ENCODE results near the gene TET3. TPM values are rescaled to one million over a fixed set of nuclear protein-coding genes. Genes with fewer than 3 reads are reported as not detected.

Gene TET3
- total and polyA plus RNA-seq, 2 experiments from 2014 or later: 3.6 to 19.9 TPM

DNA sequence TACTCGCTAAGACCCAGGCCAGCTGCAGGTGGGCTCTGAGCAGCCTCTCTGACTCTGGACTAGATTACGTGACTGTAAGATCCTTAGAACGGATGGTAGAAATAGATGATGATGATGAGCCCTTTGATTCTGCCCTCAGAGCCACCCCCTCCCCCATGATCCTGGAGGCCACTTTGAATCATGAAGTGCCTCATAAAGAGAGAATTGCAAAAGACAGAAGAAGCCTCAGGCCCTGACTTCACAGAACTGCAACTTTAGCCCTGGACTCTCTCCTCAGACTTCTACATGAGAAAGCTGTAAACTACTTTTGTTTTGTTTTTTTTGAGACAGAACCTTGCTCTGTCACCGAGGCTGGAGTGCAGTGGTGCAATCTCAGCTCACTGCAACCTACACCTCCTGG, 15.4 kb upstream of the TET3 start:
- Mint-ChIP-seq H3K9me3 (no peaks in the 10 kb centered on the region), H3K36me3 (ENCODE audit: low read depth) (no peaks in the 10 kb centered on the region), H3K4me3 (no peak overlapping the region), H3K27ac (no peak overlapping the region), H3K27me3 (ENCODE audit: insufficient read depth, low read depth, poor library complexity) (peaks cover 7% of the 10 kb centered on the region), H3K4me1 (peaks cover 23% of the 10 kb centered on the region)
- H3K9me2 ChIP-seq (ENCODE audit: insufficient read depth): peaks cover 3% of the 10 kb centered on the region; the same call in 1 of the 2 replicates
- H3K36me3 ChIP-seq (ENCODE audit: insufficient read depth): no peaks in the 10 kb centered on the region
- H3F3A ChIP-seq (replicated peaks; ENCODE audit: low read depth): no peaks in the 10 kb centered on the region
- no peak overlapping the region for H3K27ac ChIP-seq (ENCODE audit: low read depth)
- H2AFZ ChIP-seq: no peak overlapping the region
- H3K4me3 ChIP-seq: no peak overlapping the region
- no peaks in the 10 kb centered on the region for H3K79me2 ChIP-seq (replicated peaks; ENCODE audit: insufficient read depth)
- ATAC-seq (no peak), DNase-seq (ENCODE audit: low spot score) (no peak)
- TF ChIP-seq JUNB (IDR thresholded peaks at IDR 0.05; ENCODE audit: unreplicated experiment) (no peak), ETS1 (IDR thresholded peaks at IDR 0.05) (no peak), EZH2 (IDR thresholded peaks at IDR 0.05; ENCODE audit: low read depth, unreplicated experiment) (no peak), CREB1 (CRISPR knock-in tag; IDR thresholded peaks at IDR 0.05; ENCODE audit: low read depth) (no peak), REST (IDR thresholded peaks at IDR 0.05; ENCODE audit: unreplicated experiment) (no peak), POLR2AphosphoS5 (IDR thresholded peaks at IDR 0.05; ENCODE audit: low read depth) (no peak), NANOG (IDR thresholded peaks at IDR 0.05; ENCODE audit: borderline replicate concordance) (no peak), CTCF (conservative IDR thresholded peaks at IDR 0.05; ENCODE audit: low read depth in 2 of 2) (no peak), STAT1 (IDR thresholded peaks at IDR 0.05; ENCODE audit: unreplicated experiment) (no peak), EZH2phosphoT487 (IDR thresholded peaks at IDR 0.05; ENCODE audit: unreplicated experiment) (no peak), ZNF114 (CRISPR knock-in tag; IDR thresholded peaks at IDR 0.05) (no peak), ZNF331 (CRISPR knock-in tag; IDR thresholded peaks at IDR 0.05; ENCODE audit: low read depth) (no peak)
- TF ChIP-seq, protein P1, sequence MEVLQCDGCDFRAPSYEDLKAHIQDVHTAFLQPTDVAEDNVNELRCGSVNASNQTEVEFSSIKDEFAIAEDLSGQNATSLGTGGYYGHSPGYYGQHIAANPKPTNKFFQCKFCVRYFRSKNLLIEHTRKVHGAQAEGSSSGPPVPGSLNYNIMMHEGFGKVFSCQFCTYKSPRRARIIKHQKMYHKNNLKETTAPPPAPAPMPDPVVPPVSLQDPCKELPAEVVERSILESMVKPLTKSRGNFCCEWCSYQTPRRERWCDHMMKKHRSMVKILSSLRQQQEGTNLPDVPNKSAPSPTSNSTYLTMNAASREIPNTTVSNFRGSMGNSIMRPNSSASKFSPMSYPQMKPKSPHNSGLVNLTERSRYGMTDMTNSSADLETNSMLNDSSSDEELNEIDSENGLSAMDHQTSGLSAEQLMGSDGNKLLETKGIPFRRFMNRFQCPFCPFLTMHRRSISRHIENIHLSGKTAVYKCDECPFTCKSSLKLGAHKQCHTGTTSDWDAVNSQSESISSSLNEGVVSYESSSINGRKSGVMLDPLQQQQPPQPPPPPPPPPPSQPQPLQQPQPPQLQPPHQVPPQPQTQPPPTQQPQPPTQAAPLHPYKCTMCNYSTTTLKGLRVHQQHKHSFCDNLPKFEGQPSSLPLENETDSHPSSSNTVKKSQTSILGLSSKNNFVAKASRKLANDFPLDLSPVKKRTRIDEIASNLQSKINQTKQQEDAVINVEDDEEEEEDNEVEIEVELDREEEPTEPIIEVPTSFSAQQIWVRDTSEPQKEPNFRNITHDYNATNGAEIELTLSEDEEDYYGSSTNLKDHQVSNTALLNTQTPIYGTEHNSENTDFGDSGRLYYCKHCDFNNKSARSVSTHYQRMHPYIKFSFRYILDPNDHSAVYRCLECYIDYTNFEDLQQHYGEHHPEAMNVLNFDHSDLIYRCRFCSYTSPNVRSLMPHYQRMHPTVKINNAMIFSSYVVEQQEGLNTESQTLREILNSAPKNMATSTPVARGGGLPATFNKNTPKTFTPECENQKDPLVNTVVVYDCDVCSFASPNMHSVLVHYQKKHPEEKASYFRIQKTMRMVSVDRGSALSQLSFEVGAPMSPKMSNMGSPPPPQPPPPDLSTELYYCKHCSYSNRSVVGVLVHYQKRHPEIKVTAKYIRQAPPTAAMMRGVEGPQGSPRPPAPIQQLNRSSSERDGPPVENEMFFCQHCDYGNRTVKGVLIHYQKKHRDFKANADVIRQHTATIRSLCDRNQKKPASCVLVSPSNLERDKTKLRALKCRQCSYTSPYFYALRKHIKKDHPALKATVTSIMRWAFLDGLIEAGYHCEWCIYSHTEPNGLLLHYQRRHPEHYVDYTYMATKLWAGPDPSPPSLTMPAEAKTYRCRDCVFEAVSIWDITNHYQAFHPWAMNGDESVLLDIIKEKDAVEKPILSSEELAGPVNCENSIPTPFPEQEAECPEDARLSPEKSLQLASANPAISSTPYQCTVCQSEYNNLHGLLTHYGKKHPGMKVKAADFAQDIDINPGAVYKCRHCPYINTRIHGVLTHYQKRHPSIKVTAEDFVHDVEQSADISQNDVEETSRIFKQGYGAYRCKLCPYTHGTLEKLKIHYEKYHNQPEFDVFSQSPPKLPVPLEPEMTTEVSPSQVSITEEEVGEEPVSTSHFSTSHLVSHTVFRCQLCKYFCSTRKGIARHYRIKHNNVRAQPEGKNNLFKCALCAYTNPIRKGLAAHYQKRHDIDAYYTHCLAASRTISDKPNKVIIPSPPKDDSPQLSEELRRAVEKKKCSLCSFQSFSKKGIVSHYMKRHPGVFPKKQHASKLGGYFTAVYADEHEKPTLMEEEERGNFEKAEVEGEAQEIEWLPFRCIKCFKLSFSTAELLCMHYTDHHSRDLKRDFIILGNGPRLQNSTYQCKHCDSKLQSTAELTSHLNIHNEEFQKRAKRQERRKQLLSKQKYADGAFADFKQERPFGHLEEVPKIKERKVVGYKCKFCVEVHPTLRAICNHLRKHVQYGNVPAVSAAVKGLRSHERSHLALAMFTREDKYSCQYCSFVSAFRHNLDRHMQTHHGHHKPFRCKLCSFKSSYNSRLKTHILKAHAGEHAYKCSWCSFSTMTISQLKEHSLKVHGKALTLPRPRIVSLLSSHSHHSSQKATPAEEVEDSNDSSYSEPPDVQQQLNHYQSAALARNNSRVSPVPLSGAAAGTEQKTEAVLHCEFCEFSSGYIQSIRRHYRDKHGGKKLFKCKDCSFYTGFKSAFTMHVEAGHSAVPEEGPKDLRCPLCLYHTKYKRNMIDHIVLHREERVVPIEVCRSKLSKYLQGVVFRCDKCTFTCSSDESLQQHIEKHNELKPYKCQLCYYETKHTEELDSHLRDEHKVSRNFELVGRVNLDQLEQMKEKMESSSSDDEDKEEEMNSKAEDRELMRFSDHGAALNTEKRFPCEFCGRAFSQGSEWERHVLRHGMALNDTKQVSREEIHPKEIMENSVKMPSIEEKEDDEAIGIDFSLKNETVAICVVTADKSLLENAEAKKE (CRISPR knock-in tag; IDR thresholded peaks at IDR 0.05): no peak
- H3K27me3 ChIP-seq (ENCODE audit: insufficient read depth): no peaks in the 10 kb centered on the region
- no peaks in the 10 kb centered on the region for H4K20me1 ChIP-seq (replicated peaks; ENCODE audit: insufficient read depth)
- H3K4me1 ChIP-seq (ENCODE audit: insufficient read depth): no peaks in the 10 kb centered on the region
- no peak overlapping the region for H3K4me2 ChIP-seq
